Measurements from ENCODE around the gene FAM117B. TPM values are rescaled to one million over a fixed set of nuclear protein-coding genes. Genes with fewer than 3 reads are reported as not detected.

Gene FAM117B
- total and polyA plus RNA-seq, 2 of the 8 experiments (the other 6 are each of a cell fraction or from before 2014, with no cell fraction given) = 3.9 to 22.6 TPM

DNA sequence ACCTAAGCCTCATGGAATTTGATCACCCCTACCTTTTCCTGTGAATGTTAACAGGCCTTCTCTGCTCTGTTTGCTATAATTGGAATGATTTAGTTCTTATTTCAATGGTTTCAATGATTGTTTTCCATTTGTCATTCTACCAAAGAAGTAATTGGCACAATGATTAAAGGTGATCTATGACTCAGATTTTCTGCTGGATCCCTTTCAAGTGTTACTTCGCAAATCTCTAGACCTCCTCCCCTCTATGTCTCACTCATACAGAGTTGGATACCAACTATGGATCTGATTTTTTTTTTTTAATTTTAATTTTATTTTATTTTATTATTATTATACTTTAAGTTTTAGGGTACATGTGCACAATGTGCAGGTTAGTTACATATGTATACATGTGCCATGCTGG, 29.6 kb upstream of the FAM117B start:
- TF ChIP-seq POU5F1 (IDR thresholded peaks at IDR 0.05; ENCODE audit: low read depth, low read length) (no peak), TEAD4 (IDR thresholded peaks at IDR 0.05; ENCODE audit: low read depth, low read length) (no peak), JUND (IDR thresholded peaks at IDR 0.05; ENCODE audit: low read length) (no peak), RBBP5 (IDR thresholded peaks at IDR 0.05; ENCODE audit: borderline replicate concordance, low read depth, low read length) (no peak), CREB1 (IDR thresholded peaks at IDR 0.05) (no peak), SIN3A (conservative IDR thresholded peaks at IDR 0.05 in 1 of 2, IDR thresholded peaks at IDR 0.05 in 1 of 2; ENCODE audit: low read depth in 1 of 2, low read length in 2 of 2) (no peak), SRF (IDR thresholded peaks at IDR 0.05; ENCODE audit: low read depth, low read length) (no peak), BRCA1 (IDR thresholded peaks at IDR 0.05; ENCODE audit: low read depth, low read length) (no peak), YY1 (IDR thresholded peaks at IDR 0.05; ENCODE audit: low read depth, low read length) (no peak)
- TF ChIP-seq, protein P1, sequence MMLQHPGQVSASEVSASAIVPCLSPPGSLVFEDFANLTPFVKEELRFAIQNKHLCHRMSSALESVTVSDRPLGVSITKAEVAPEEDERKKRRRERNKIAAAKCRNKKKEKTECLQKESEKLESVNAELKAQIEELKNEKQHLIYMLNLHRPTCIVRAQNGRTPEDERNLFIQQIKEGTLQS (IDR thresholded peaks at IDR 0.05; ENCODE audit: insufficient read depth, low read depth, low read length) = no peak
- no peak overlapping the region for H2BK12ac ChIP-seq (ENCODE audit: low read depth, low read length)
- H2AFZ ChIP-seq (ENCODE audit: low read length) = no peak overlapping the region; the same call in 1 of the 2 replicates
- H4K20me1 ChIP-seq (replicated peaks in 1 of 2; ENCODE audit: control insufficient read depth in 1 of 2, insufficient read depth in 2 of 2, low read length in 2 of 2) = no peaks in the 10 kb centered on the region
- no peak overlapping the region for H3K4me2 ChIP-seq (ENCODE audit: insufficient read depth in 1 of 2, low read depth in 2 of 2, low read length in 2 of 2)
- no peaks in the 10 kb centered on the region for H3K79me1 ChIP-seq (ENCODE audit: low read depth, low read length)
- no peak overlapping the region for H2BK15ac ChIP-seq (ENCODE audit: low read length)
- H3K14ac ChIP-seq (ENCODE audit: insufficient read length) = no peak overlapping the region
- H3K4me1 ChIP-seq (replicated peaks in 1 of 4; ENCODE audit: control insufficient read depth in 3 of 4, insufficient read depth in 4 of 4, low read length in 3 of 4) = no peaks in the 10 kb centered on the region
- H3K9ac ChIP-seq (replicated peaks in 1 of 4; ENCODE audit: extremely low read depth in 1 of 4, low read depth in 3 of 4, low read length in 3 of 4) = no peak overlapping the region
- DNase-seq (ENCODE audit: low read depth in 1 of 2, low spot score in 2 of 2) (no peak), FAIRE-seq (no peak)
- no peaks in the 10 kb centered on the region for H3K79me2 ChIP-seq (ENCODE audit: control insufficient read depth in 1 of 2, insufficient read depth in 2 of 2, low read length in 2 of 2)
- no peak overlapping the region for H3K56ac ChIP-seq (replicated peaks; ENCODE audit: insufficient read length, low read depth, low read length)
- no peak overlapping the region for H2BK5ac ChIP-seq (ENCODE audit: low read depth, low read length)
- no peaks in the 10 kb centered on the region for H3K23me2 ChIP-seq (ENCODE audit: low read depth, low read length)
- H3K36me3 ChIP-seq (ENCODE audit: control insufficient read depth in 2 of 4, insufficient read depth in 4 of 4, low read length in 3 of 4) = no peaks in the 10 kb centered on the region
- H2BK20ac ChIP-seq (ENCODE audit: low read length) = no peak overlapping the region
- ChIA-PET POLR2A (ENCODE audit: partially characterized antibody) (no interaction called here), CTCF (ENCODE audit: partially characterized antibody) (no interaction called here)
- H3K4ac ChIP-seq (replicated peaks; ENCODE audit: insufficient read length, low read depth, low read length) = no peak overlapping the region
- H2BK120ac ChIP-seq (replicated peaks; ENCODE audit: low read depth, low read length) = no peak overlapping the region
- WGBS, 2 experiments (ENCODE audit: extremely low coverage in 1 of 2, insufficient coverage in 1 of 2, insufficient read length in 1 of 2, insufficient replicate concordance in 2 of 2, low coverage in 1 of 2, low lambda C conversion rate in 2 of 2, missing lambda C conversion rate in 1 of 2) = 90% methylated on average over 1 of the region's 1 CpG; no CpG with 5 or more reads in 1 of the 2 experiments
- H2AK5ac ChIP-seq (ENCODE audit: low read depth, low read length) = no peak overlapping the region
- no peaks in the 10 kb centered on the region for H3K27me3 ChIP-seq (replicated peaks in 1 of 4; ENCODE audit: control insufficient read depth in 3 of 4, extremely low read depth in 1 of 4, insufficient read depth in 3 of 4, low read length in 3 of 4)
- no peak overlapping the region for H3K4me3 ChIP-seq (ENCODE audit: extremely low read depth in 1 of 4, insufficient read depth in 2 of 4, low read depth in 3 of 4, low read length in 4 of 4)
- H3K18ac ChIP-seq (ENCODE audit: extremely low read depth, low read length) = no peak overlapping the region
- no peak overlapping the region for H4K91ac ChIP-seq (replicated peaks; ENCODE audit: insufficient read length, low read length)
- no peak overlapping the region for H3K23ac ChIP-seq (ENCODE audit: insufficient read length)
- no peaks in the 10 kb centered on the region for H3K9me3 ChIP-seq (ENCODE audit: insufficient read depth in 2 of 2, low read depth in 1 of 2, low read length in 1 of 2)
- H3K27ac ChIP-seq (ENCODE audit: low read depth, low read length) = no peak overlapping the region
- no peak overlapping the region for H4K8ac ChIP-seq (ENCODE audit: extremely low read depth, insufficient read depth, low read length)
- no peak overlapping the region for H4K5ac ChIP-seq (ENCODE audit: insufficient read length, low read depth, low read length)

All from H1 (cell line).